GM21447 (cell line): ENCODE data around the gene FAM131B.
A peak's percentile ranks its signal among the peaks of the same experiment; 100 is the strongest.

ENCODE experiments used
- ATAC-seq: cut with Tn5 transposase; IDR thresholded peaks from one replicate; pipeline ENCODE4 v1.9.1; 2021; ENCODE audit not compliant: unreplicated experiment

FAM131B gene

GRCh38 chr7:143360788-143361551 lies 1.5 kb downstream of the FAM131B start:
- ATAC-seq: no peak

GRCh38 chr7:143359771-143360353 lies 2.7 kb downstream of the FAM131B start:
- no peak for ATAC-seq

GRCh38 chr7:143358626-143359025 lies 3.9 kb downstream of the FAM131B start:
- no peak for ATAC-seq

- no peak for ATAC-seq
Measured at GRCh38 chr7:143356414-143357050, 6.0 kb downstream of the FAM131B start.

GRCh38 chr7:143355450-143356385 lies 6.8 kb downstream of the FAM131B start:
- no peak for ATAC-seq

- no peak for ATAC-seq
Measured at GRCh38 chr7:143354965-143355364, 7.5 kb downstream of the FAM131B start.

GRCh38 chr7:143354376-143354775 lies 8.1 kb downstream of the FAM131B start:
- ATAC-seq: no peak

- ATAC-seq: no peak
Measured at GRCh38 chr7:143352531-143353002, 9.9 kb downstream of the FAM131B start.

- ATAC-seq: no peak
Measured at GRCh38 chr7:143351574-143351973, 10.9 kb downstream of the FAM131B start.

- no peak for ATAC-seq
Measured at GRCh38 chr7:143351060-143351459, 11.5 kb downstream of the FAM131B start.

GRCh38 chr7:143347950-143348349 lies 14.6 kb downstream of the FAM131B start:
- ATAC-seq: no peak

GRCh38 chr7:143346018-143346417 lies 16.5 kb downstream of the FAM131B start:
- ATAC-seq: no peak

GRCh38 chr7:143345428-143345900 lies 17.0 kb downstream of the FAM131B start:
- peak; percentile 82 for ATAC-seq

- no peak for ATAC-seq
Measured at GRCh38 chr7:143343596-143343995, 18.9 kb downstream of the FAM131B start.

GRCh38 chr7:143341842-143342241 lies 20.7 kb downstream of the FAM131B start:
- no peak for ATAC-seq

- no peak for ATAC-seq
Measured at GRCh38 chr7:143337216-143337615, 25.3 kb downstream of the FAM131B start.

- no peak for ATAC-seq
Measured at GRCh38 chr7:143334244-143334643, 28.3 kb downstream of the FAM131B start.

GRCh38 chr7:143331179-143331801 lies 31.2 kb downstream of the FAM131B start:
- ATAC-seq: no peak

- ATAC-seq: no peak
Measured at GRCh38 chr7:143329471-143330170, 32.9 kb downstream of the FAM131B start.

GRCh38 chr7:143327903-143328302 lies 34.6 kb downstream of the FAM131B start:
- ATAC-seq: no peak
